HG03457 (cell line): ENCODE results near the gene RASGRF1.
"Not testable (repeated sequence)": the region's sequence is repeated elsewhere in the genome, so short reads cannot be mapped to it uniquely, and the experiment has no call there.

Experiments
- ATAC-seq: cut with Tn5 transposase; IDR thresholded peaks from one replicate; pipeline ENCODE4 v1.9.1; 2021; ENCODE audit warnings: moderate number of reproducible peaks; ENCODE audit not compliant: unreplicated experiment

RASGRF1 gene

DNA sequence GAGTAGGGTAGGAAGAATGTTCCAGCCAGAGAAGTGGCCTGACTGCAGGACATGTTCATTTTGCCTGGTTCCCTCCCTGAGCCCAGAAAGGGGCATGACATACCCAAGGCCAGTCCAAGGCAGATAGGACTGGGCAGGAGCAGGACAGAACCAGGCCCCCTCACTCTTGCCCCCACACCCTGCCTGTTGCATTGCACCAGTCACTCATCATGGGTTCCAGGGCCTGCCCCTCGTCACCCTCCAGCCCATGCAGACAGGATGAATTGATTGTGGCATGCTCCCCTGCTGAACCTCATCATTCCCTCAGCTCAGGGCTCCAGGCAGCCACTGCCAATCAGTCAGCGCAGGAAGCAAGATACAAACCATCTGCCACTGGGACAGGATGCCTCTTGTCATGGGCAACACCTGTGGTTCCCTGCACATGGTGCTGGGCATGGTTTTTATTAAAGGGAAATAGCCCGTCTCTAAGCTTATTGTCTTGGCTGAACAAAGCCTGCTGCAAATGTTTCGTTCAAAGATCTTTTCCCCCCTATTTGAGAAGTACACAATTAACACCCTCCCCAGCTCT is 48.9 kb downstream of the RASGRF1 start:
- no peak for ATAC-seq

DNA sequence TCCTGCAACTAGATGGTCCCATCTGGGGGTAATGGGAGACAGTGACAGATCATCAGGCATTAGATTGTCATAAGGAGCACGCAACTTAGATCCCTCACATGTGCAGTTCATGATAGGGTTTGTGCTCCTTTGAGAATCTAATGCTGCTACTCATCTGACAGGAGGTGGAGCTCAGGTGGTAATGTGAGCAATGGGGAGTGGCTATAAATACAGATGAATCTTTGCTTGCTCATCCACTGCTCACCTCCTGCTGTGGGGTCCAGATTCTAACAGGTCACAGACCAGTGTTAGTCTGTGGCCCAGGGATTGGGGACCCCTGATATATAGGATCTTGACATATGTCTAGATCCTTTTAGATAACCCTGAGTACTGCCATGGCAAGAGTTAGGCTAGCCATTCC is 52.7 kb downstream of the RASGRF1 start:
- no peak for ATAC-seq

DNA sequence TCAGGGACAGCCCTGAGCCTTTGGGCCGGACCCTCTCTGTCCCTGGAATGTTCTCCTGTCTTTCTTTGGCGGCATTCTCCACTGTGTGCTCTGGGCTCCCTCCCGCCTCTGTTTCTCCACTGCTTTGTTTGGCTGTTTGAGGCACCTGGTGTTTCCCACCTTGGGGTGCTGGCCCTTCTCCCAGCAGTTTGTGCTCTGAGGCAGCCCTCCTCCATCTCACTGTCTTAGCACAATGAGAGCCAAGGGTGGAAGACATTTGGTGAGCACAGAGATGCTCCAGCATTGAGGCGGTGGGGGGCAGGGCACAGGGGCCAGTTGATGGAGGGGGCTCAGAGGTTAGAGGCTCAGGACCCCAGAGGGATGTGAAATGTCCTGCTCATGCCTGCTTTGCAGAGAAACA is 54.3 kb downstream of the RASGRF1 start:
- no peak for ATAC-seq

DNA sequence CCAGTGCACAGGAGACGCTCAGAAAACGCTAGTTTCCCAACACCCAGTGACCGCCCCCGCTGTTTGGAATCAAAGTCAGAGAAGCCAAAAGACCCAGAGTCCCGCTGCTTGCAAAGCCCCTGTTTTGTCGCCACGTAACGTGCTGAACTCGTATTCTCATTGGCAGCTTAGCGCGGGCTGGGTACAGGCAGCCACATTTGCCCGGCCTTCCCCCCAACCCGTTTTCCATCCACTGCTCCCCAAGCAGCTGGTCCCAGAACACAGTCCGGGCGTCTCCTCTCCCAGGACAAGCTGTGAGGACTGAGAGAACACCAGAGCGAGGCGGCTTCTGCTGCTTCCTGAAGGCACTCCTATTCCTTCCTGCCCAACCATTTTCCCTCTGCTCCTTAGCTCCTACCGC is 54.8 kb downstream of the RASGRF1 start:
- ATAC-seq, result no peak

DNA sequence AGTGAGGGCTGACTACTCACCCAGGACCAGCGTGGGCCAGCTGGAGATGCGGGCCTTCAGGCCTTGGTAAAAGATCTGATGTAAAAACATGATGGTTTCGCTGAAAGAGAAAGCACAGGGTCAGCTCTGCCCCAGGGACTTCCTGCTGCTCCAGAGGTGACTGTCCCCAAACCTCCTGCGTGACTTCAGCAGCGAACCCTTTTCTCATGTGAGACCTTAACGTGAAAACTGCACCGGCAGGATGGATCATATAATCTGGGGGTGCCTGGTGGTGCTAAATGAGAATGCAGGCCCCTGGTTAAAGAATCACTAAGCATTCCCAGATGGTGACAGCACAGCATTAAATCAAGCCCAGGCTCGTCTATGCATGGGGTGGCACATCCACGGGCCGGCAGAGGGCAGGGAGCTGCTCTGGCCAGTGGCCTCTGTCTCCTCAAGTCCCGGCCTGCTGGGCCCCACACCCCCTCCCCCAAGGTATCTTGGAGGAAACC is 55.4 kb downstream of the RASGRF1 start:
- ATAC-seq, result no peak

DNA sequence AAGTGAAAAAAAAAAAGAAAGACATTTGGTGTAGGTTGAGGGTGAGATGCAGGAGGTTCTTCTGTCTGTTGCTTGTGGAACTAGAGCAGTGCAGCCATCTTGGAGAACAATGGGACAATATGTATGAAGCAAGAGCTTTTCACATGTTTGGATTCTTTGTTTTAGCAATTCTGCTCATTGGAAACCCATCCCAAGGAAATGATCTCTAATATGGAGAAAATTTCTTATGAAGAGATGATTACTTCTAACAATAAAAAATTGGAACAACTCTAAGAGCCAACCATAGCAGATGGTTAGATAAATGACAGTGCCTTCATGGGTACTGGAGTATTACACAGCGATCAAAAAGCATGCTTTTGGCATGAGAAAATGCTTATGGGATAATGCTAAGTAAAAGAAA is 56.3 kb downstream of the RASGRF1 start:
- ATAC-seq, result no peak

DNA sequence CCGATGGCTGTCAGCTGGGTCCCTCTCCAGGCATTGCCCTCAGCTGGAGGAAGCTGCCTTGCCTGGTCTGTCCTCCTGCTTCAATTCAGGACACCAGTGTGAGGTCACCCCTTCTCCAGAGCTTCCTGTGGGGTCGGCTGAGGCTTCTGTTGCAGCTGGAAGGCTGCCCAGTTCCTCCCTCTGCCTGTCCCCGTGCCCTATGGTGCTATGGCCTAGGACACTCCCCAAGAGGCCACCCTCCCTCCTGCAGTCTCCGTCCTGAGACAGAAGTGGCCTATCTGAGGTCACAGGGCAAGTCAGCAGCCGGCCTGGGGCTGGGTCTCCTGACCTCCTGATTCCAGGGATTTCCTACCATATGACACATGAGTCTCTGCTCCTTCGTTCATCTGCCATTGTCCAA is 57.9 kb downstream of the RASGRF1 start:
- ATAC-seq, result no peak

DNA sequence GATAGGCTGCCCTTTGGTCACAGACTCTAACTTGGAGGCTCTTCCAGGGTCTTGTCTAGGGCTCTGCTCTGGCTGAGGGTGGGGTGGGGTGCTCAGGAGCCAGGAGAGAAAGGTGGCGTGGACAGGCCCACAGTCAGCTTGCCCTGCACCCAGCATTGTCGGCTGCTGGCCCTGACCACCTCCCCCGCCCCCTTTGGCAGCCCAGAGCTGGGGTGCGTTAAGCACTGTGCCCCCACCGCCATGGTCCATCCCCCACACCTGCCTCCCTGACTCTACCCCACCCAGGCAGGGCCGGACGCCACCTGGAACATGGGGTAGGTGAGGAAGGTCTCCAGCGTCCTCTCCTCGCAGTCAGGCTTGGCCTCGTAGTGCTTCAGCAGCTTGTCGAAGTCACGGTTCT is 58.8 kb downstream of the RASGRF1 start:
- ATAC-seq, result no peak

DNA sequence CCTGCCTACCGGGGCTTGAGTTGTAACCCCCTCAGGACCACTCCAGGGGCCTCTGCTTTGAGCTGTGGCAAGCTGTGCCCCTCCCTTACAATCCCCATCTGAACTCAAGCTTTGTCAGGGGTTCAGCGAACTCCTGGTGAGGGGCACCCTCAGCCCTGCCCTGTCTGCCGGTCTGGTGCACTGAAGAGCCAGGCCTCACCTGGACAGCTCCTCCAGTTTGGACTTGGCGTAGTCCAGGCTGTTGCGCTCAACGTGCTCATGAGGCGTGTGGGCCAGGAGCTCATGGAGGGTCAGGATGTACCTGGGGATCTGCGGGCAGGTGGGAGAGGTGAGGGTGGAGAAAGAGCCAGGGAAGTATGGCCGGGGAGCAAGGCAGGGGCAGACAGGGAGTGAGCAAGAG is 59.4 kb downstream of the RASGRF1 start:
- no peak for ATAC-seq

DNA sequence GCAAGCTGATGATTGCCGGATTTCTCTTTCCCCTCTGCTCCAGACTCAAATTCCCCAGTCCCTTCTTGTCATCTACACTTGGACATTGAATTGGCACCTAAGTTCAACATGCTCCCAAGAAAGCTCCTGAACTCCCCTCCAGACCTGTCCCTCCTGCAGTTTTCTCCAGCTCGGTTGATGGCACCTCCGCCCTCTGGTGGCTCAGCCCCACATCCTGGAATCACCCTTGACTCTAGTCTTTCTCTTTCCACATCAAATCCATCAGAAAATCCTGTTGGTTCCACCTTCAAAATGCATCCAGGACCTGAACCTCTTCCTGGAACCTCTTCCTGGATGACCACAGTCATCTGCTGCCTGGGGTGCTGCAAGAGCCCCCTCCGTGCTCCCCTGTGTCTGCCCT is 60.1 kb downstream of the RASGRF1 start:
- no peak for ATAC-seq

DNA sequence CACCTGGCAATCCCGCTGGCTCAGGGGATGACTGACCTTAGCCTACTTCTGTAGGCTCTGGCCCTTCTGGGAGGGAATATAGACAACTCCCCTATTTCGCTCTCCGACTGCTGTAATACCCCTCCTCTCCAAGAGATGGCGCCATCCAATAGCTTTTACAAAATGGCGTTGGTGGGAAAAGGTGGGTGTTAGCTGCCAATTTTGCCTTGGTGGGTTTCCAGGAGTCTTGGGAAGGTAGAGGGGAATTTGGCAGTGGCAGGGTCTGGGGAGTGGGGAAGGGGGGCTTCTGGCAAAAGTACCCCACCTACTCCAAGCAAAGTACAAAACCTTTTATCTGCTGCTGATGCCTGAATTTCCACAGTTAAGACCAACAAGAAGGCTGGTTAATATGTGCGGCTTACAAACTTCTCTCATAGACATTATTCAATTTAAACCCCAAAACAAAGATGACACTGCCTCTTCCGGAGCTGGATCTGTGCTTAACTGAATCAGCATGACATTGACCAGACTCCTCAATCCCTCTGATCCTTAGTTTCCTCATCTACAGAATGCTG is 62.1 kb downstream of the RASGRF1 start:
- no peak for ATAC-seq

DNA sequence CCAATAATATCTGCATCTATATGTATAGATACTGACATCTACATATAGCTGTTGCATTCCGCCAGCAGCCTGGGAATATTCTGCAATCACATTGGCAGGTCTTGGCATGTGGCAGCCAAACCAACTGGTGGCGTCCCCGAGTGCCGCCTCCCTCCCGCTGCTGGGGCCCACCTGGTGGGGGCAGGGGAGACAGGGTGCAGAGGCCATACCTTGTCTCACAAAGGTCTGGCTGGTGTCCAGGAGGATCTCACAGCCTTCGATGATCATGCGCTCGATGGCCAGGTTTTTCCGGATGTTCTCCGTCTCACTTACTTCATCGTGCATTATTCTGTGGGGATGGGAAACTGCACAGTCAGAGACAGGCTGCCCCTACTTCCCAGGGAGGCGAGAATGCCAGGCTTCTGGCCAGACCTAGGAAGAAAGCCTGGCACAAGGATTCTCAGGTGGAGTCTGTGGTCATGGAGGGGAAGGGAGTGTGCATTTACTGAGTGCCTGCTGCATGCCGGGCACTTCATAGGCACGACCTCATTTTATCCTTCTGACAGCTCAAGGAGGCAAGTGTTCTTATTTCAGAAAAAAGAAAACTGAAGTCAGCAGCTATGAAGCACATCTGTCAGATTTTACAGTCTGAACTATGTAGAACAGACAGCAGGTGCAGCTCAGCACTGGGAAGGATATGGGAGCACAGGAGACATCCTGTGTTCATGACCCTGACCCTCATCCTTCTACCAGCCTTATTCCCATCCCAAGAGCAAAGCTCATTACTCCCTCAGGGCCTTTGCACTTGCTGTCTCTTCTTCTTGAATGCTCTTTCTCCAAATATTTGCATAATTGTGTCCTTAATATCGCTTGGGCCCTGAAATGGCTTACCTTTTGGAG is 62.8 kb downstream of the RASGRF1 start:
- no peak for ATAC-seq

DNA sequence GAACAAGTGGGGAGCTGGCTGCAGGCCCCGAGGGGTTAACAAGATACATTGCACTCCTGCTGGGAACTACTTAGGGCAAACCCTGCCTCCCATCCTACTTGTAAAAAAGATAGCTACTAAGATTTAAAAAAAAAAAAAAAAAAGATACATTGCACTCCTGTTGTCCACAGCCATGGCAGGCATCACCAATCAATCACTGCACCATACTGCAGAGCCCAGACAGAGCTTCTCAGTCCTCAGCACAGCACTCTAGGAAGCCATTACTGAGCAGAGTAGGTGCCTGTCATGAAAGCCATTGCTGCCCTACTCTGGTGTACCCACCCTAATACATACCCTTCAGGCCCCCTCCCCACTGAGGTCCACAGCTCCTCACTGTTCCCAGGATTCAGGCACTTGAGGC is 64.8 kb downstream of the RASGRF1 start:
- no peak for ATAC-seq

DNA sequence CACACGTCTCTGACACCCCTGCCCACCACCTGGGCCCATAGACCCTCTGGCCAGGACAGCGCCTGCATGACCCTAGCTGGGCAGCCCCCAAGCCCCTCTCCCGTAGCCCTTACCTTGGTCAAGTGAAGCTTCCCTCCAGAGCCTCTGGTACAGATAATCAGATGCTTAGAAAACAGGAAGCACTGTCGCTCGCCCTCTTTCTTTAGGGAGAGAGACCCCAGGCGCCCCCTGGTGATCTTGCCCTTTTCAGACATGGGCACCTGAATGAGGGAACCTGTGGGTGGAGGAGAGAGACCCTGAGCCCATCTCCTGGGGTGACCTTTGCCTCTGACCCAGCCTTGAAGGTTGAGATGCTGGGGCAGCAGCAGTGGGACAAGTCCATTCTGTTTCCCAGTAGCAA is 65.4 kb downstream of the RASGRF1 start:
- no peak for ATAC-seq

DNA sequence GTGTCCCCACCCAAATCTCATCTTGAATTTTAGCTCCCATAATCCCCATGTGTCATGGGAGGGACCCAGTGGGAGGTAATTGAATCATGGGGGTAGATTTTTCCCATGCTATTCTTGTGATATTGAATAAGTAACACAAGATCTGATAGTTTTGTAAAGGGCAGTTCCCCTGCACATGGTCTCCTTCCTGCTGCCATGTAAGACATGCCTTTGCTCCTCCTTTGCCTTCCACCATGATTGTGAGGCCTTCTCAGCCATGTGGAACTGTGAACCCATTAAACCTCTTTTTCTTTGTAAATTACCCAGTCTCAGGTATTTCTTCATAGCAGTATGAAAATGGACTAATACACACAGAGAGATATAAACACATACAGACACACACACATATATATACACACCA is 66.1 kb downstream of the RASGRF1 start:
- not testable (repeated sequence) for ATAC-seq

DNA sequence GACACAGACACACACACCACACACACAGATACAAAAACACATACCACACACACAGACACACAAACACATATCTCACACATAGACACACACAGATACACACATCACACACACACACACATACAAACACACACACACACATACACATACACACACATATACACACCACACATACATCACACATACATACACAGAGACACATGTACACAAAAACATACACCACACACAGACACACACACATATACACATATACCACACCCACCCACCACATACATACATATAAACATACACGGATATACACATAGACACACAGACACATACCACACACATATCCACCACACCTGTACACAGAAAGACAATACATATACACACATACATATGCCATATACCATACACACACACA is 66.7 kb downstream of the RASGRF1 start:
- no peak for ATAC-seq

DNA sequence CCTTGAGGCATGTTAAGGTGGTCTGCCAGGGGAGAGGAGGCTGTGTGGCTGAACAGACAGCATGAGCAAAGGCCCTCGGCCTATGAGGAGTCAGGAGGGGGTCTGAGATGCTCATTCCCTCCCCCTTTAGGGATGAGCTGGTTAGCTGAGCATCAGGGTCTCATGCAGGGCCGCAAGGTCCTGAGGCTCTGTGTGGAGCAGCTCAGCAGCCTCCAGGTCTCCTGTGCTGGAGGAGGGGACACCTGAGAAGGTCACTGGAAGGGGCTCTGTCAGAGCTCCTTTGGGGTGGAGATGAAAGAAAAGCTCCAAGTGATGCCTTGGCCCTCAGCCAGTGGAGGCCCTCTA is 67.1 kb downstream of the RASGRF1 start:
- no peak for ATAC-seq

DNA sequence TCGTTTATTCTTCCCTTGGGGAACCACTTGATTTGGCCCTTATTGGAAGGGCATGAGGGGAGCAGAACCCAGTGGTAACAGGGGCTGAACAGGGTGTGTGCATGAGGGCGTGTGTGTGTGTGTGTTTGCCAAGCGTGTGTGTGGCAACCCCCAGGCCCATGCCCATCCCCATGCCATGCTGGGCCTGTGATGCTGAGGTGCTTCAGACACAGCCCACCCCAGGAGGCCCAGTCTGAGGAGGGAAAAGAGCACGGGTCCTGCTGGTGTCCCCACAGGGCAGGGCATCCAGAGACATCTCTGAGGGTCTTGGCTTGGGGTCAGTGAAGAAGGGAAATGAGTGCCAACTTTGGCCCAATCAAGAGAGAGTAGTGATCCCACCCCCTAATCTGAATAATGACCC is 71.6 kb downstream of the RASGRF1 start:
- no peak for ATAC-seq

DNA sequence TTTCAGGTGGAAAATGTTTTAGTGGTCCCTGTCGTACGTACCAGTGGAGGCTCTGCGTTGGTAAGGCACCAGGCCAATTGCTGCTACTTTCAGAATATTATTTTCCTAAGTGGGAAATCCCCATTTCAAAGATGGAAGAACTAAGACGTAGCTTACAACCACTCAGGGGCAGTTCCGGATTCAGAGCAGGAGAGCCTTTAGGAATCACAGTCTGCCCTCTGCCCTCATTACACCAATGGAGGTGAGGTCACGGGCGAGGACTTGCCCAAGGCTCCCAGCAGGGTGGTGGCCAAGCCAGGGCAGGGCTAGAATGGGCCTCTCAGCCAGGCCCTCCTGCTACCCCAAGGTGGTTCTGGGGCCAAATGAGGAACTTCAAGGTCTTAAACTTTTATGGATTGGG is 72.6 kb downstream of the RASGRF1 start:
- no peak for ATAC-seq

DNA sequence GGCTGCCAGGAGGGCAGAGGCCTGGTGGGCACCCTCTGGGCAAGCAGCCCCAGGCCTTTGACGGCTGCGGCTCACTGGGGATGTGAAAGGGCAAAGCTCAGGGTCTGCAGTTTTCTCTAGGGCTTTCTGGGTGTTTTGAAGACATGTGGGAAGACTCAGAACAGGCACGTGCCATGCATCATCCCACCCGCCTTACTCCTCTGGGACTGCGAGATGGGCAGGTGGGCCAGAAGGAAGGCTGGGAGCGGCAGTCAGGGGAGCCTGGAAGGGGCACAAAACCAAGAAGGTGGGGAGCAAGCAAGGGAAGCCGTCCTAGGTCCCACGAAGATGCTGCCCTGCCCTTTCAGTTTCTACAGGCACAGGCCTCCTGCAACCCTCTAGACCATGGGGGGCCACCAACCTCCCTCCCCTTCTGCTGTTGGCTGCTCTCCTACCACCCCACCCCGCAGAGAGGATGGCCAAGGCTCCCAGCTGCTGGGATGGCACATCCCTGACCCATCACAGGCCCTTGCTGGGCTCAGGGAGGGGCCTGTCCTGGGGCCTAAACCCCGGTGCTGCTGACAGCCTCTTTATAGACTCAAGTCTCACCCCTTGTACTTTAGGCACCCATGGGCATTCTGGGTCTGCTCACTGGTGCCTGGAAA is 73.9 kb downstream of the RASGRF1 start:
- ATAC-seq, result no peak

DNA sequence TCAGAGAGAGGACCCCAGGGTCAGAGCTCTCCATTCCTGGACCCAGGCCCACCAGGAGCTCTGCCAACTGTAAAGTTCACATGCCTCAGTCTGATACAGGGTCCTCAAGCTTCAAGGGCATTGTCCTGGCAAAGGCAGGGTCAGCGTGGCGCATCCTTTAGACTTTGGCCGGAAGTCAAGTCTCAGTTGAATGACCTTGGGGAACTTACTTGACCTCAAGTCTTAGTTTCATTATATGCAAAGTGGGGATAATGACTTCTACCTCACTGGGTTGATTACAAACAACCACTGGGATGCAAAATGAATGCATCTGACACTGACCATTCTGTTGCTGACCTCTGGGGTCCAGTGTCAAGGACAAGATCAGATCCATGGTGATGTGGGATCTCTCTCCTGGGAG is 75.2 kb downstream of the RASGRF1 start:
- no peak for ATAC-seq

DNA sequence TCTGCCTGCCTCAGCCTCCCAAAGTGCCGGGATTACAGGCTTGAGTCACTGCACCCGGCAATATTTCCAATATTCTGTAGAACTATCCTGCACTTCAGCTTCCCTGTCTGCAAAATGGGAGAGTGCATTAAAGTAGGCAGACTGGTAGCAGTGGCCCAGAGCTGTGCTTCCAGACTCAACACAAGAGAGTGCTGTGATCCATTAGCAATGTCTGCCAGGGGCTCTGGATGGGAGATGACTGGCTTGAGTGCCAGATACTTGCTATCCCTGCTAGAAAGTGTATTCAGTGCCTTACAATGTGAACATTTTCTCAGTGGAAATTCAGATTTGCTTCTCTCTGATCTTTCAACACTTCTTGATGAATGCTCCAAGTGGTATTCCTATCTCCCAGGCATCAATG is 80.3 kb downstream of the RASGRF1 start:
- no peak for ATAC-seq
